Activated CD4-positive, alpha-beta T cell treated with anti-CD3 and anti-CD28 coated beads, Interleukin-2, Interleukin-4, amounts not matched to agents 100 ng/mL and 50 ng/mL, durations not matched to agents 16 hours and 8 hours (primary cell): ENCODE measurements around the gene SLC18A2.

ENCODE experiments used
- DNase-seq: peaks from one replicate; pipeline ENCODE4 v3.0.0-alpha.2; 2020; ENCODE audit warnings: low spot score

SLC18A2 gene

DNA sequence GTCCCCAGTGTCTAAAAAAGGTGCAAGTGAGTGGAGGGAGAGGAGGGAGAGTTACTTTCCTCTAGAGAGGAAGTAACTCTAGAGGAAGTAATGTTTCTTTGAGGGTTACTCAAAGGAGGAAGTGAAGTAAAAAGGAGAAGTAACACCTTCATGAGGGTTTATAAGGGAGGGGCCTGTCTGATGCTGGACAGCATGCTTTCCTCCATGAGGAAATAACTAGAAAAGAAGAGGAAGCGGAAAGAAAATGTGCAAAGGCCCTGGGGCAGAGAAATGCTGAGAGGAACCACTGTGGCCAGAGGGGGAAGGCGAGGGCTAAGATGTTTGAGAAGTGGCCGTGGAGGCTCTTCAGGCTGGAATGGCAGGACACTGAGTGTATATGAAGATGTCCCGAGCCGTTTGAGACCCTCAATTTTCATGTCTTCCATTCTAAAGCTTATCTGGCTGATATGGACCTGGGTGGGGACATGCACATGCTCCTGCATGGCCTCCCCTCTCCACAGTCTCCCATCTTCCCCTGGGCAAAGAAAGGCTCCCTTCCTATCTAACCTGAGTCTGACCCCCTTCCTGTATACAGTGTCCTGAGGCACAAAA lies 3.4 kb upstream of the SLC18A2 start:
- no peak for DNase-seq

DNA sequence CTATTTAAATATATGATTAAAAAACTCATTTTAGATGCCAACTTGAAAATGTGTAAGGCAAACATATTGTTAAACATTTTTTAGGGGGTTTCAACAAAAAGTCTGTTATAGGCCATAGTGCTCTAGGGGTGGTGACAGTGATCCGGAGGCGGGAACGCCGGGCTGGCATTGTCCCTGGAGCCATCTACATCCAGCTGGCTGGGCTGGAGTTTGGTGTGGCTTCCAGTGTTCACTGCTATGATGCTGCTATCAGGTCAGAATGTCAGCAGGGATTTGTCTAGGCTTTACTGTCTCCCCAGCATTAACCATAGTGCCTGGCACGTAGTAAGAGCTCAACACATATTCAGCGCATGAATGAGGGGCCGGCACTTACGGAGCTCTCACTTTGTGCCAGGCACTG lies 1.9 kb upstream of the SLC18A2 start:
- no peak for DNase-seq

DNA sequence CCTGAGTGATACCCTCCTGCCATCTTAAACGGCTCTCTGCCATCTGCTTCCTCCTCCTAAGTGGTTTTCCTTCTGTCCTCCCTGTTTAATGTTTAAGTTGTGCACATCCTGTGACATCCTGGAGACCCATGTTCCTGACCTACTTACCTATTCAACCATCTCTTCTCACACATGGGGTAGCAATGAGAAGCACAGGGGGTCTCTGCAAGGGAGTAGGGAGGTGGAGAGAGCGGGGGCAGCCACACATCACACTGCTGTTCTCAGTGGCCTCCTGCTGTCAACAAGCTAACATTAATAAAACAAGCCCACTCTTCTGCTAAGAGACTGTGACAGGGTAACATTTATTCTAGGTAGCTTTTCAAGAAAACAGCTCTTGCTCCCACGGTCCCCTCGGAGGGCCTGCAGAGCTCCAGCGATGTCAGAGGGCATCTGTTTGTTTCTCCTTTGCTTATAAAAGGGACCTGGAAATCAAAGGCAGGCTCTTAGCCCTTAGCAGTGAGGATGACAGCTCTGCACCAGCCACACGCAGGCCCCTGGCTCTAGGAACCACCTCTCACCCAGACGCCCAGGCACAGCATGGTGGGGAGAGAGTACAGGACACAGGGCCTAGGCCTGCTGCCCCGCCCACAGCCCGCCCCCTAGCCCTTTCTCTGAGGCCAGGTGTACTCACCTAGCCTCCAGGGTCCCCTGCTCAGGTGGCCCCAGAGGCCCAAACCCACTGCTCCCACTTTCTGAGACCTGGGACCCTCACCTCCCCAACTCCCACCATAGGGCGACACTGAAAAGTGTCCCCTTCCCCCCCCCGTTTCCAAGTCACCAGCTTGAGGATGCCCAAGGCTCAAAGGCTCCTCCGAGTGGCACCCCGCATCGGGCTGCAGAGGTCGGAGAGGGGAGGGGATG lies 943 bp upstream of the SLC18A2 start:
- no peak for DNase-seq

DNA sequence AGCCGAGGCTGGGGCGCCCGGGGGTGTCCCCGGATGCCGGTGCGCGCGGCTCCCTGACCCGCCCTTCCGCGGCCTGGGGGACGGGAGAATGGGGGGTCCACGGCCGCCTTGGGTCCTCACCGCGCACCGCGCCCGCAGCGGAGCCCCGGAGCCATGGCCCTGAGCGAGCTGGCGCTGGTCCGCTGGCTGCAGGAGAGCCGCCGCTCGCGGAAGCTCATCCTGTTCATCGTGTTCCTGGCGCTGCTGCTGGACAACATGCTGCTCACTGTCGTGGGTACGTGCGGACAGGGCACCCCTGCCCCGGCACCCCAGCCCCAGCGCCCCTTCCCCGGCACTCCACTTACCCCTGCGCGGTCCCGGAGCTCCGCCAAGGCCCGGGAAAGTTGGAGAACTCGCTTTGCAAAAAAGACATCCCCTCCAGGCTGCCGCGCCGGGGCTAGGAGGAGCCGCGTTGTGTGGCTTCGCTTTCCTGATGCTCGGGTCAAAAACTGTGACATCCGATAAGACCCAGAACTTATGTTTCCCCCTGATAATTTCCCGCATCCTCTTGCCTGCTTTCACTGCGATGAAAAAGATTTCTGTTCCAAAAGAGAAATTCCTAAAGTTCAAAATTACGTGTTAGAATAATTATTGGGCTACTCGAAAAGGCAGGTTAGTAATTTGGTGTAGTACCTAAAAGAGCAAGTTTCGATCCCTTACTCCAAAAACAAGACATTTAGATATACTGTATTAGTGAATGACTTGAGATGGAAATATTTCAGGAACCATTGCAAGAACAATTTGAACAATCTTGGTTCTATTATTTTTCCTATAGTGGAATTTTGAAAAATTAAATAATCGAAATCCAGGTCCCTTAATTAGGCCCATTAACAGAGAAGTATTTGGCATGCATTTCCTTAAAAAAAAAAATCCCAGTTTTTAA lies 888 bp downstream of the SLC18A2 start:
- no peak for DNase-seq

DNA sequence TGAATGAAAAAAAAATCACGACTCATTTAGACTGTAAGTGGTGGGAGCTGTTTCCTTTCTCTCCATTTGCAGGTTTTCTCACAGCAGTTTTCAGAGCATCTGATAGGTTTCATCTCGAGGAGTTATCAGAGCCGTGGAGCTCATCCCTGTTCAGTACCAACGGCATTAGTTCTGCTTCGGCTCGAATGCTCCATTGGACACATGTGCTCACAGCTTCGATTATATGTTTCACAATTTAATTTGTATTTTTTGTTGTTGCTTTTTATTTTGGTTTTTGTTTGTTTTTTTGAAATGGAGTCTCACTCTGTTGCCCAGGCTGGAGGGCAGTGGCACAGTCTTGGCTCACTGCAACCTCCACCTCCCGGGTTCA lies 1.5 kb downstream of the SLC18A2 start:
- DNase-seq, result no peak

DNA sequence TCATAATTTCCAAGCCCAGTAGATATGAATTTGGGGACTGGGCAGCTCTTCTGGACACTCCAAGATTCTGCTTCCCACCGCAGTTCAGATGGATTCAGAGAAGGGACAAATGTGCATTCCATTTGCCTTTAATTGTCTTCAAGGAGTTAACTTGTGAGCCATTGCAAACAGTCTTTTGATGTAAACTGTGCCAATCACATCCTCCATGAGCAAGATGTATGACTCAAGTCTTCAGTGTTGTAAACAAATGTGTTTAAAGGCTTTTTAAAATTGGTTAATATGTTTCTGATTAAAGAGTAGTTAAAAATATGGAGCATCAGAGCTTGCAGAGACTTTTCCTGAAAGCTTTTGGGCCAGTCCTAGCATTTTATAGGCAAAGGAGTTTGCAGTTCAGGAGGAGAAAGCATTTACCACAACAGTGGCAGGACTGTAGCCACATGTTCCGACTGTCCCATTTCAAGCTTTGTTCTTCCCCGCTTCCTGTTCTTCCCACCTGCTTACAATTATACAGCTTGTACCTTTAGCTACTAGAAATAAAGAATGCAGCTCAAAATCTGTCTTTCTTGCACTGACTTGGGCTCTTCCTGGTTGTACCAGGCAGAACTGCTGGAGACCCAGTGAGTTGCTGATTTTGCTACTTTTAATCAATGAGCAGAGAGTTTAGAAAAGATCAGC lies 6.2 kb downstream of the SLC18A2 start:
- DNase-seq, result no peak

DNA sequence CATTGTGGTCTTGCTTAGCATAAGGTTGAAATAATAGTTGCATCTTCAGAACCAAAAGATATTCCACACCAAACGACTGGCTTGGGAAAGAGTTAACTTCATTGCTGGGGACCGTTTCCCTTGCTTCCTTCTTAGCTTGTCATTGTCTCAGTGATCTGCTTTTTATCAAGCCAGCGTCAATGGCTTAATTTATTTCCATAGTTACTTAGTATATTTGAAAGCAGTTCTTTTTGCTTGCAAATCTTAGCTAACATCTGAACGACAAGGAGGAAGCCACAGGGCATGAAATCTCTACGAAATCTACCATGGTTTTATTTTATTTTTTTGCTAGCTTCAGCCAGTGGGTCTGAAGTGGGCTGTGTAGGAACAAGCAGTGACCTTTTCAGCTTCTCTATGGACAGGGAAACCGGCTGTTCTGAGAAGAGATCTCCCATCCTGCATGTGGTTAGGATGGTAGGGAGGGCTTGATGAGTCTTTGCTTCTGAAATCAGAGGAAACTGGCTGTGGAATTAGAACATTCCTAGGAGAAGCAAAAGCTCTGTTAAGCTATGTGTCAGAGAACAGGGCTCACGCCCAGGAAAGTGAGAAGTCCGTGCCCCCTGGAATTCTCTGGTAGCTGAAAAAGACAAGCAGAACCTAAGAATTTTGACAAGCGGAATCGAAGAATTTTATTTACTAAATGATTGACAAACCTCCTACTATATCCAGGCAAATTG lies 8.0 kb downstream of the SLC18A2 start:
- no peak for DNase-seq

DNA sequence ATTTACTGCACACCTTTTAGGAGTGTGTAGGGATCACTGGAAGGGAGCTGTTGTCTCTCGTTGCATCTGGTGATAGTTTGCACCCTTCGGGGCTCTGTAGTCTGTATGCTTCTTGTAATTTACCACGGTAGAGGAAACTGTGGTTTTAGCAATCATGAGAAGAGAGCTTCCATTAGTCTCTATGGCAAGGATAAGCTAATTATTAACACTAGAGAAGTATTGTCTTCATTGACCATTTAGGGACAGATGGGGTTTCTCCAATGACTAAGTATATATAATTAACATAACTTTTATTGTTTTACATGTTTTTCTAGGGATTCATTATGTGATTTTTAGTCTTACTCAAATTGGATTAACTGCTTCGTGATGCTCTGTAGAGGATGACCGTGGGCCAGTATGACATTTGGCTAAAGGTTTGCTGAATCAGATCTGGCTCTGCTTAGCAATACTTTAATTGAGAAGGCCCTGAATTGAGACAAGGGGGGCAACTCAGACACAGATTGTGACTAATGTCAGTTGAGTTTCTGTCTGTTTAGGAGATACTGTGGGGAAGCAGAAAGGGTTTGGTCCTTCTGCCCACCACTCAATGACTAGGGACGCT lies 8.7 kb downstream of the SLC18A2 start:
- no peak for DNase-seq

DNA sequence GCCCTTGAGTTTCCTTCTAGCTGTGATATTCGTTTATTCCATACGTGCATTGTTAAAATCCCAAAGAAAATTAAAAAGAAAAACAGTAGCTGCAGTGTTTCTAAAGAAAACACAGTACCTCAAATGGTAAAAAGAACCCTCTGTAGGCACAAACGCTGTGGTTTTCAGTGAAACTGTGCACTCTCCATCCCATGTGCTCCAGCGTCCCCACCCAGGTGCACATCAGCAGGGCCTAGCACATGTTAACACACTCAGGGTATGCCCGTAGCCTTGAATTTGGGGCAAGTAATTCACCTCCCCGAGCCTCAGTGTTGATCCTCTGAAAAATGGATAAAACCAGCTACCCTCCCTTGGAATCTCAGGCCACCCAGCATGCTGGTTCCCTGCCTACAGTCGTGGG lies 9.5 kb downstream of the SLC18A2 start:
- no peak for DNase-seq

DNA sequence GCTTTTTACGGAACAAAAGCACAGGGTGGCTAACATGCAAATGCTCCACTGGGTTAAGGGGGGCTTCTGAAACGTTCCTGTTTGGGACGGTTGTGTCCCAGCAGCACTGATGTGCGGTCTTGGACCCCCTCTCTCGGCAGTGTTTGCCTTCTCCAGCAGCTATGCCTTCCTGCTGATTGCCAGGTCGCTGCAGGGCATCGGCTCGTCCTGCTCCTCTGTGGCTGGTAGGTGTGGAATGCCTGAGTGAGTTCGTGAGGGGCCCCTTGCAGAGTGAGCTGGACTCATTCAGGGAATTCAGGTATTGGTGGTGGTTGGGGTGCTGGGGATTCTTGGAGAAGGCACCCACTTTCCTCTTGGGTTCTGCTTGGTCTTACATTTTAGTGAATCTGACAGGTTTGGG lies 13.0 kb downstream of the SLC18A2 start:
- DNase-seq, result no peak

DNA sequence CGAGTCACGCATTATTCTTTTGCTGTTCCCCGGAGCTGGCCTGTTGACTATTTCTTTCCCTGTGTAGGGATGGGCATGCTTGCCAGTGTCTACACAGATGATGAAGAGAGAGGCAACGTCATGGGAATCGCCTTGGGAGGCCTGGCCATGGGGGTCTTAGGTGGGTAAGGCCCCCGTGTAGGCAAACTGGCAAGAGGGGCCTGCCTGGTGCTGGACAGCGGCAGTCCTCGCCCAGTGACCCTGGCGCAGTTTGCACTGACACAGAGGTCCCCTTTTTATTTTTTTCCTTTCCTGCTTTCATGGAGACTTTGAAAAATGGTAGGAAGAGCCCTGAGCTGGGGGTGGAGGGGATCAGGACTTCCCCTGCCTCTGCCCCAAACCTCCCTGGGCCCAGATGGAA lies 13.4 kb downstream of the SLC18A2 start:
- DNase-seq, result no peak

DNA sequence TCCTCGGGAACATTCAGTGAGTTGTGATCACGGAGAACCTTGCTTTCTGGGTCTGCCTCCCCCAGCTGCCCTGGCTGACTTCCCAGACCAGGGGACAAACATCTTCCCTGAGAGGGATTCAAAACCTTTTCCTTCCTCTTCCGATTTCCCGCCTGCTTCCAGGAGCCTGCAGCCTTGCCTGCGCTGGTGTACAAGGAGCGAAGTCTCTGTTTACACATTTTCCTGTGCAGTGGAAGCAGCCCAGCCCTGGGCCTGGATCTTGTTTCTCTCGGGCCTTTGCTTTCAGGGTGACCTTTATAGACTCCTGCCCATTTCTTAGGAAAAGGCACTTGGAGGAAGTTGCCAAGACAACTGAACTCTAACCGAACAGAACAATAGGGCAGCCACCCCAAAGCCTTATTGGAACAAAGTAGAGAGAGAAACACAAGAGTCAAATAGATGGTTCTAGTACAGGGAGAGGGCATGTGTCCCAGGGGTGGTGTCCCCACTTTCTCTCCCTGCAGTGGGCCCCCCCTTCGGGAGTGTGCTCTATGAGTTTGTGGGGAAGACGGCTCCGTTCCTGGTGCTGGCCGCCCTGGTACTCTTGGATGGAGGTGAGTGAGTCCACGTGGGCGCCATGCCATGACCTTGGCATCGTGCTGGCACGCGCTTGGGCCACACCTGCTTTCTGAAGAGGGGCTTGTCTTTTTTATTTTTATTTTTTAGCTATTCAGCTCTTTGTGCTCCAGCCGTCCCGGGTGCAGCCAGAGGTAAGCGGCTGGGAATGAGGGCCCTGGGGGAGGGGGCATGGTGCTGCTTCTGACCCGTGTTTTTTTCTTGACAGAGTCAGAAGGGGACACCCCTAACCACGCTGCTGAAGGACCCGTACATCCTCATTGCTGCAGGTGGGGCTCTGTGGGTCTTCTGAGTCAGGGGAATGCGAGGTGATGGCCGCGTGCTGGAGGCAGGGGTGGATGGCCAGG lies 14.1 kb downstream of the SLC18A2 start:
- no peak for DNase-seq

DNA sequence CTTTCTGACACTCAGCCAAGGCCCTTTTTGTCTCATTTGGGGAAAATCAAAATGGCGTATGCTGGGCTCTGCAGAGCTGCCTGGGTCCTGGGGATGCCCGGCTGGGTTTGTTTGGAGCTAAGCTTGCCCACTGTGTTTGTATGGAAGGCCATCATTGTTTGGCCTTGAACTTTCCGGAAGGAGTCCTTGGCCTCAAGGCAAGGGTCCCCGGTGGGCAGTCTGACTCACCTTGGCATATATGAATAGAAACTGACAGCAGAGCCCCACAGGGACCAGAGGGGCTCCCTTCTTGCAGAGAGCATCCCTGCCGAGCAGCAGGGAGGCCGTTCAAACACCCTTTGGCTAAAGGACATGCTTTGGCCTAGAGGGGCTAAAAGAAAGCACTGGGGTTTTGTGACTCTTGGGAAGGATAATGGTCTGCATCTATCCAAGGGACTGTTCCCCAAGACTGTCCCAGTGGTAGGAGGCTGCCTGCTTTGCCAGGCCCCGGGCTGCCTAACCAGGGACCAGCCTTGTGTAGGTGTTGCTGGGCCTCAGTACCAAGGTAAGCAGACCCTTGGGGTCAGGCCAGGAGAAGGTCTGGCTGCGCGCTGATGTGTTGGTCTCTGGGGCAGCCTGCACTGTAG lies 15.0 kb downstream of the SLC18A2 start:
- no peak for DNase-seq

DNA sequence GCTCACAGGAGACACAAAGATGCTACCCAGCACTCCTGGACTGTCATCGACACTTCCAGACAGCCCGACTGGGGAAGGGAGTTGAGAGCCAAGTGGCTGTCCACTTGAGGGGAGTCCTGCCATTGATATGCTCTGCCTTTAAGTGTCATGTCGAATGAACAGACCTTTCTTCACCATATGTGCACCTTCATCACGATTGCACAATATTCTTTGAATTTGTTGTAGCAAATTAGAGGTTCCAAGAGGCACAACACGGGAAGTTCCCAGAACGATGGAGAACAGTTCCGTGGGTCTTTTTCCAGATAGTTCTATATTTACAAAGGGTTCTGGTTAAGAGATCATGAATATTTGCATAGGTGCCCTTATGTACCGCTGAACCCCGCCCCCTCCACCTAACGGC lies 16.0 kb downstream of the SLC18A2 start:
- no peak for DNase-seq

DNA sequence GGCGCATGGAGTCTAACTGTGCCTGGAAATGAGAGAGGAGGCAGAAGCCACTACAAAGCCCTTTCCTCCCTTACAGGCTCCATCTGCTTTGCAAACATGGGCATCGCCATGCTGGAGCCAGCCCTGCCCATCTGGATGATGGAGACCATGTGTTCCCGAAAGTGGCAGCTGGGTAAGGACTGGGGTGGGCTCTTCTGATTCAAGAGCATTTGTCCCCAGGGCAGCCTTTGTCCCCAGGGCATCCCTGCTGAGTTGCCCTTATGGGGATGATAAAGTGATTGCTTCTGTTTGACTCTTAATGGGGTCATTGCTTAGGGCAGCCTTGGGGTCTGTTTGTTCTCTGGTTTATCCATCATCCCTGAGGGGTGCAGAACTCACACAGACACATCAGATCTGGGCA lies 16.8 kb downstream of the SLC18A2 start:
- DNase-seq, result no peak

DNA sequence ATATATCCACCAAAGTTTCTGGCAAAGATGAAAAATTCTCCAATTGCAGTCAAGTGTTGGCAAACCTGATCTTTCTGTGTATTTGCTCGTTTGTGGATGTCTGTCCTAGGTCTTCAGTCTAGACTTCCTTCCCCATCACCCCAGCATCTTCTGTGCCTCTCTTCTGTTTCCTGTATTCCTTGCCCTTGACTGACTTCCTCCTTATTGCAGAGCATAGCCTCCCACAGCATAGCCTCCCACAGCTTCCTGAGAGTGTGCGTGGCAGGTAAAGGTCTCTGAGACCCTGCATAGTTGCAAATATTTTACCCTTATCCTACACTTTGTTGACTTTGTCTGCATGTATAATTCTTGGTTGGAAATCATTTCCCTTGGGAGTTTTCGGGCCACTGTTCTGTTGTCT lies 18.4 kb downstream of the SLC18A2 start:
- no peak for DNase-seq

DNA sequence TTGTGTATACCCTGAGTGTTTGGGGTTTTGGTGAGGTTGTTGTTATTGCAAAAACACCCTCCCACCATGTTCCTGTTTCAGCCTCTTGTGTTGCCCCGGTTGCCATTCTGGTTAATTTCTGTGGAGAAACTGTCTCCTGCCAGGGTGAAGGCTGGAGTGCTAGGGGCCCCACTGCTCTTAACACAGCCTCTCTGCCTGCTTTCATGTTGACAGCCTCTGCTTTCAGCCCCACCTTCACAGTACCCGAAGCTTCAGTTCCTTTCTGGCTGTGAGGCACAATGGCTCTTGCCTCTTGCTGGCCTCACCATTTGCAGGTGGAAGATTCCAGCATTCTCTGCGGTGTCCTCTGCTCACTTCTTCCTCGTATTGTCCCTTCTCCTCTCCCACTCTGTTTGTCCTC lies 19.2 kb downstream of the SLC18A2 start:
- no peak for DNase-seq

DNA sequence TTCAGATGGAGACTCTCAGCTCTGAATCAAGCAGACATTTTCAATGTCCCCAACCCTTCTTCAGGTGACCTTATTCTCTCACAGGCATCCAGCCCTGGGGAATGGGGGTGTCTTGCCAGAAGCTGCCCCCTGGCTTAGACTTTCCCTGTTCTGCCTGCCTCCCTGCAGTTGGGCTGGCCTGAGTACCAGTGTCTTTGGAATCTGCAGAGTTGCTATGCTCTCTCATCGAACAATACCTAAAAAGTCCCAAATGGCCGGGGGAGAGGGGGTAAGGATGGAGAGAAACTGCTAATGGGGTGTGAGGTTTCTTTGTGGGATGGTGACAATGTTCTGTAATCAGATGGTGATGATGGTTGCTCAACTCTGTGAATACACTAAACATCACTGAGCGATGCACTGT lies 20.6 kb downstream of the SLC18A2 start:
- no peak for DNase-seq

DNA sequence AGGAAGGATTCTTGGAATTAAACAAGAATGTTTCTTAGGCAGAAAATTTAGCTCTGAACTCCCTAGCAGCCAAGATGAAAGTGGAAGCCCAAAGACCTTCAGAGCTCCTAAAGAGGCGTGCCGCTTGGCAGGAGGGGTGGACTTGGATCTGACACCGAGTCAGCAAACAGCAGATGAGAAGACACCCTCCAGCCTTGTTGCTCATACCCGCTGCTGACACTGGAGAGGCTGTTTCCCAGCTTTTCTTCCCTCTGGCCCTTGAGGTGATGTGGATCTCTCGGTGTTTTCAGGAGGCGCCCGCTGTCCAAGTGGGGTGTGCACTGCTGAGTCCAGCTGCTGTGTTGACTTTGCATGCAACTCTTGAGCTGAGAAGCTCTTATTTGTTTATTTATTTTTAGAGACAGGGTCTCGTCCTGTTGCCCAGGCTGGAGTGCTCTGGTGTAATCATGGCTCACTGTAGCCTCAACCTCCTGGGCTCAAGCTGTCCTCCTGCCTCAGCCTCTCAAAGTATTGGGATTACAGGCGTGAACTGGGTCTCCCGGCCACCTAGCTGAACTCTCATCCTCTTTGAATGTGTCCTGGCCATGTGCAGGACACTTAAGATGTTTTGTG lies 21.5 kb downstream of the SLC18A2 start:
- no peak for DNase-seq
